ENCODE results near the gene ST3GAL2.
"Not testable (repeated sequence)": the region's sequence is repeated elsewhere in the genome, so short reads cannot be mapped to it uniquely, and the experiment has no call there.

ST3GAL2 gene

DNA sequence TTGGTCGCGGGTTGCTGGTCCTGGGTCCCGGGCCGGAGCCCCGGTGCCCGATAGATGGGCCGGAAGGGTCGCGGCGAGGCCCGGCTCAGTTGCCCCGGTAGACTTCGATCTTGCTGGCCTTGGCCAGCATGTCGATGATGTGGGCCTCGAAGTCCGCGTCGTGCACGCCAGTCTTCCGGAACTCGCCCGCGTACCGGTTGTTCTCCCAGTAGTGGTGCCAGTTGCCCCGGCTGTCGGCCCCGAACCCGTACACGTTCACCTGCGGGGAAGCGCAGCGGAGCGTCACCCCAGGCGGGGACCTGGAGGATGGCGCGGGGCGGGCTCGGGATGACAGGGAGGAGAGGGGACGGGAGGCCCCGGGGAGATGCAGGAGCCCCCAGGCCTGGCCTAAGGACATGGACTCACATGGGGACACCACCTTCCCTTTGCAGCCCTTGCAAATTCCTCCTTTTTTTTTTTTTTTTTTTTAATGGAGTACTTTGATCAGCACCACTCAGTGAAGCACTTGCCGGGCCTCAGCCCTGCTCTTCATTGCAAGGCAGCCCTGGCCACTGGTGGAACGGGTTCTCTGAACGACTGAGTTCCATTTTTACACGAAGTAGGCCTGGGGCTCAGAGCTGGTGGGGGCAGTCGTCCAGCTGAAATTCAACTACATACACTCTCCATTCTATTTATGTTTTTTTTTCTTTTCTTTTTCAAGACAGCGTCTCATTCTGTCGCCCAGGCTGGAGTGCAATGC, 57.1 kb downstream of the ST3GAL2 start:
- DNase-seq: no peak

DNA sequence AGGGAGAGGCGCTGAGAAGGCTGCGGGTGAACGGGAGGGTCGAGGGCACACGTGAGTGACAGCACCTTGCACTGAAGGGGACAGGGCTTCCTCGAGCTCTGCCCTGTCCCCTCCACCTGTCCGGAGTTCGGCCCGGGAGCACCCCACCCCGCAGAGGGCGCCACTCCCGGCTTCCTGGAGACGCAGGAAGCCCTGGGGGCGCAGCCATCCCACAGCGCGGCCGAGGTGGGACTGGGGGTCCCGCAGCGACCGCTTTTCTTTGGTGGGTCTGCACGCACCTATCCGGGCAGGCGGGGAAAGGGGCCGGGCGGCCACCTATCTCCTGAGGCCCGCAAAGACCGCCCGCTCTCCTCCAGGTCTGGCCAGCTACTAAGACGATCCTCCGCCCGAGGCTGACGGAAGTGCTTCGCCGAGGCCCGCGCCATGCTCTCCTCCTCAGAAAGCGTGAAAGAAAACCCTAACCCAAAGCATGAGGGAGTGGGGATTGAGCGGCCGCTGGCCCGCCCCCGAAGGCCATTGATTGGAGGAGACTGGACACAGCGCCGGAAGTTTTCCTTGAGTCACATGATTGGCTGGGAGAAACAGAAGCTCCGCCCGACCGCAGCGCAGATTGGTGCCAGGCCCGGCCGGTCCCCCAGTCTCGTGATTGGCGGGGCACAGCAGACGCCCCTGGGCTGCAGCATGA, 57.8 kb downstream of the ST3GAL2 start:
- DNase-seq: peak; percentile 94

DNA sequence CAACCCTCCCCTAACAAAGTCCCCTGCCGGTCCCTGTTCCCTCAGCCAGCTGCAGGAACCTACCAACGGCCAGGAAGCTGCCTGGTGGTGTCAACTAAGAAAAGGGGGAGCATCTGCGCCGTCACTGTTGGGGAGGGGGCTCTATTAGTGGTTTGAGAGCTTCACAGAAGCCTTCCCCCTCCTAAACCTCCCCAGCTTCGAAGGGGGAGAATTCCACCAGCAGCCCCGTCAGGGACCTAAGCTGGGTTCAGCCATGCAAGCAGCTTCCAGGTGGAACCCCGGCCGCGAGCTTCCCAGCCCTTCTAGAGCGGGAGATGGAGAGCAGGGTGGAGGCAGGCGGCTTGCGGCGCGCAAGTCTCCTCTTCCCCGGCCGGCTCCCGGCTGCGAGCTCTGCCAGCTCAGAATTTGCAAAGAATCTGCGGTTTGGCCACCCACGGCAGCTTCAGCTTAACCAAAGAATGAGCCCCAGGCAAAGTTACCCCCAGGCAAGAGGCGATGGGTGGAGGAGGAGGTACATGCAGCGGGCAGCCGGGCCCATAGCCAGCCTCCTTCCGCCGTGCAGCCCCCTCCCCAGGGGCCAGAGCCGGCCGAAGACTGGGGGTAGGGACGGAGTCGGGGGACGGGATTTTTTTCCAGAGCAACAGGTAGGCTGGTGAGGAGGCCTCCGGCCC, 58.5 kb downstream of the ST3GAL2 start:
- peak; percentile 58 for DNase-seq

DNA sequence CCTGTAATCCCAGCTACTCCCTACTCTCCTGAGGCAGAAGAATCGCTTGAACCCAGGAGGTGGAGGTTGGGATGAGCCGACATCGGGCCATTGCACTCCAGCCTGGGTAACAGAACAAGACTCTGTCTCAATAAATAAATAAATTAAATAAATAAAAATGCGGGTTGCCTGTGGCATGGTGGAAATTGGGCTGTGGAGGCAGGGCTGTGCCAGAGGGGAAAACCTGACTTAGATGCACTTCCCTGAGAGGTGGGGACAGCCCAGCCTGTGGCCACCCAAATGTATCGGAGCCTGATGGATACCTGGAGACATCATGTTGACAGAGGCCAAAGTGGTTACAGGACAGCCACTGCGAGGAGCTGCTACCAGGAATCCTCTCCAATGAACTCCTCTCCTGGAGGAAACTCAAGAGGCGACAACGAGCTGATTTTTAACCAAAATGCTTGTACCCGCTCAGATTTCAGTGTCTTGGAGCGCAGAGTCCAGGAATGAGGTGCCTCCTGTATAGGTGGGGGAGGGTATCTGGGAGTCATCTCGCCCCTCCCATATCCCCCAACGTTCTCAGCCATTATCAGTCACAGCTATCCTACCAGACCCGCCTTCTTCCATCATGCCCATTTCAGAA, 59.9 kb downstream of the ST3GAL2 start:
- DNase-seq: no peak

DNA sequence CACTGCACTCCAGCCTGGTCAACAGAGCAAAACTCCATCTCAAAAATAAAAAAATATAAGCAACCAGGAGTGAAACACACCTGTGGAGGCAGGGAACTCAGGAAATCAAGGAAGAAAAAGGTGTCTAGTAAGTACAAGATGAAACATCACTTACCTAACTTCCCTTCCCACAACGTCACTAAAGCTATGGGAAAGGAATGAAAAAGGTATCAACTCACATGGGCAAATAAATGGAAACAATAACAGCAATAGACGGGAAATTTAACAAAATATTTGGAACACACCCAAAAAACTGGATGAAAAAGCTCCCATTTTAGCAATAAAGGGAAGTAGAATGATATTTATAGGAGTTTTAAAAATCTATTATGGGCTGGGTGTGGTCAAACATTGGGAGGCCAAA, 61.1 kb downstream of the ST3GAL2 start:
- no peak for DNase-seq

DNA sequence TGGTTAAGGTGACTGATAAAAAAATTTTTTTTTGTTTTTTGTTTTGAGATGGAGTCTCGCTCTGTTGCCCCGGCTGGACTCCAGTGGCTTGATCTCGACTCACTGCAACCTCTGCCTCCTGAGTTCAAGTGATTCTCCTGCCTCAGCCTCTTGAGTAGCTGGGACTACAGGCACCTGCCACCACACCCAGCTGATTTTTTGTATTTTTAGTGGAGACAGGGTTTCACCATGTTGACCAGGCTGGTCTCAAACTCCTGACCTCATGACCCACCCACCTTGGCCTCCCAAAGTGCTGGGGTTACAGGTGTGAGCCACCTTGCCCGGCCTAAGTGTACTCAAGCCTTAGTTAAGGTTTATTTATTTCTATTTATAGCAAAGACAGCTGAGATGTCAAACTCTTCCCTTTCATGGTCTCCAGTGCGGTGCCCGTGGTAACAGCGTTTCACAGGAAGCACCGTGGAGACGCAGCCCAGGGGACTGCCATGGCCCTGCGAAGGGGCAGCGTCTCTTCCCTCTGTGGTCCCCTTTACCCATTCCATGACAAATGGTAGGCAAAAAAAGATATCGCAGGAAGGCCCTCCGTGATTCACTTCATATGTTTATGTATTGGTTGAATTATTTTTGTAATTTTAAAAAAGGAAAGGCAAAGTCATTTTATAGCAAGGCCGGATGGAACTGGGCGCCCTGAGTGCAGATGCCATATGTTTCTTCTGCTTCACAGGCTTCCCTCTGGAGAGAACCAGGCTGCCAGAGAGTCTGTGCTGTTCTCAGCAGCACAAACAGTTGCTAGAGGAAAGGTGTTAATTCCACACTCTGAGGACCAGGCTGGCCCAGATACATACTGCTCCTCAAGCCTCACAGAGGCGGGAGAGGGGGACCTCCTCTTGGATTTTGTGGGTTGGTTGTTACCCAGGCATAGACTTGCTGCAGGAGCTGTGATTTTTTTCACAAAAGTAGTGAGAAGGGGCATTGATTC, 63.0 kb downstream of the ST3GAL2 start:
- no peak for DNase-seq

DNA sequence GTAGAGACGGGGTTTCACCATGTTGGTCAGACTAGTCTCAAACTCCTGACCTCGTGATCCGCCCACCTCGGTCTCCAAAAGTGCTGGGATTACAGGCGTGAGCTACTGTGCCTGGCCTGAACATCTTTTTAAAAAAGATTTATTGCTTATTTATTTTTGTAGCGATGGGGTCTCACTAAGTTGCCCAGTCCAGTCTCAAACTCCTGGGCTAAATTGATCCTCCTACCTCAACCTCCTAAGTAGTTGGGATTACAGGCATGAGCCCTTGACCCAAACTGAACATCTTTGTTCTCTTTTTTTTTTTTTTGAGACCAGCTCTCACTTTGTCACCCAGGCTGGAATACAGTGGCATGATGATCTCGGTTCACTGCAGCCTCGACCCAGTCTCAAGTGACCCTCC, 64.7 kb downstream of the ST3GAL2 start:
- no peak for DNase-seq

DNA sequence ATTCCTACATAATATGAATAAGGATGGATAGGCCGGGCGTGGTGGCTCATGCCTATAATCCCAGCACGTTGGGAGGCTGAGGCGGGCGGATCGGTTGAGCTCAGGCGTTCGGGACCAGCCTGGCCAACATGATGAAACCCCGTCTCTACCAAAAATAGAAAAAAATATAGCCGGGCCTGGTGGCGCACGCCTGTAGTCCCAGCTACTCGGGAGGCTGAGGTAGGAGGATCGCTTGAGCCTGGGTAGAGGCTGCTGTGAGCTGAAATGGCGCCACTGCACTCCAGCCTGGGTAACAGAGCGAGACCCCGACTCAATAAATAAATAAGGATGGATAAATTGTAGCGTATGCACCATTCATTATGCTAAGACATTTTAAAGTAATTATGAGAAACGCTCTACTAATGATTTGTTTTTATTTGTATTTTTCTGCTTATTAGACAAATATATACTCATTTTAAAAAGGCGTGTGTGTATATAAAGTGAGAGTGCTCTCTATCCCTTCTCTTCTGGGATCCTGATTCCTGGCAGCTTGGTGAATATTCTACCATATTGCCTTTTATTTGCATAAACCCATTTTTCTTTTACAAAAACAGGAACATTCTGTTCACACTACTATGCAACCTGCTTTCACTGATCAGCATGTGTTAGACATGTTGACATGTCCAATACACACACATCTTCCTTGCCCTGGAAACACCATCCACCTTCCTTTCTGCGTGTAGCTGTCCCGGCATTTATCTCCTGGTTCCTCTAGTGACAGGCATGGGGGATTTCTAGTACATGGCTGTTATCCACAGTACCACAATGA, 65.8 kb downstream of the ST3GAL2 start:
- DNase-seq: no peak

DNA sequence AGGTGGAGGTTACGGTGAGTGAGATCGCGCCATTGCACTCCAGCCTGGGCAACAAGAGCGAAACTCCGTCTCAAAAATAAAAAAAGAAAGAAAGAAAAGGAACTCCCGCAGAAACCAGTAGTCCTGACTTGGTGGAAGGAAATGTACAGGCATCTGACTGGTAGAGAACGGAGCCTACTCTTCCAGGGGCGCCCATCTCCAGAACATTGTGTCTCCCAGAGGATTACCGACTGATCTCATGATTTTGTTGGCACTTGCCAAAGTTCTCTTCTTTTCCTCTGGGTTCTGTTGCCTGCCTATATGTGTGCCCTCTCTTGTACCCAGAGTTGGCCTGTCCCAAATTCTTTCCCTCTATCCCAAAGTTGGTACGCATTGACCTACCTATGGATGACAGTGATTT, 68.0 kb downstream of the ST3GAL2 start:
- DNase-seq: no peak

DNA sequence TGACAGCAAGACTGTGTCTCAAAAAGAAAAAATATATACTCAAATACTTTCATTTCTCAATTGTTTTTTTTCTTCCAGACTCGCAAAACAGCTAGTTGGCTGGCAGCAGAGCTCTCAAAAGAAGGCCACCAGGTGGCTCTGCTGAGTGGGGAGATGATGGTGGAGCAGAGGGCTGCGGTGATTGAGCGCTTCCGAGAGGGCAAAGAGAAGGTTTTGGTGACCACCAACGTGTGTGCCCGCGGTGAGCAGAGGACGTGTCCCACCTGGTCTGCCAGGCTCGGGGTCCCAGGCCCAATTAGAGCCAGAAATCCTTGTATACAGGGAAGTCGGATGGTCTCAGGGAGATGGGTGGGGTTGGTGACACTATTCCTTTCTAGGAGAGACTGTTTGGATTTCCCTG, 68.8 kb downstream of the ST3GAL2 start:
- DNase-seq: peak; percentile 12

DNA sequence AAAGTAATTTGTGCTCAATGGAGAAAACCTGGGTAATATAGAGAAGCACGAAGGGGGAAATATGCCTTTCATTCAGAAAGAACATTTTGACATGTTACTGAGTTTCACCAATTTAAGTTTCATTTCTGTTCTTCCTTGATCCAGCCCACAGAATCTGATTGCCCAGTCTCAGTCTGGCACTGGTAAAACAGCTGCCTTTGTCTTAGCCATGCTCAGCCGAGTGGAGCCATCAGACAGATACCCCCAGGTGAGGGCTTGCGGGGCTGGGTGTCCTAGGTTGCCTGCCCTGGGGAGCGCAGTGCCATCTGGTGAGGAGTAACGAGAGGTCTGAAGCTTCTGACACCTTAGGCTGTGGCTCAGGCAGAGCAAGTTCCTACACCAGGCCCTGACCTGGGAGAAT, 74.5 kb downstream of the ST3GAL2 start:
- no peak for DNase-seq

DNA sequence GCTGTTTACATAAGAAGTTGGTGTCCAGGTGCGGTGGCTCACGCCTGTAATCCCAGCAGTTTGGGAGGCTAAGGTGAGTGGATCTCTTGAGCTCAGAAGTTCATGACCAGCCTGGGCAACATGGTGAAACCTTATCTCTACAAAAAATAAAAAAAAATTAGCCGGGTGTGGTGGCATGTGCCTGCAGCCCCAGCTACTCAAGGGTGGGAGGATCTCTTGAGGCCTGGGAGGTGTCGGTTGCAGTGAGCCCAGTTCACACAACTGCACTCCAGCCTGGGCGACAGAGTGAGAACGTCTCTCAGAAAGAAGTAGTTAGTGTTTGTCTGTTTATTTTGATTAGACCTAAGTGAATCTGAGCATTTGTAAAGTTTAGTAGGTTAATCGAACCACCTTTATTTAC, 79.3 kb downstream of the ST3GAL2 start:
- DNase-seq: no peak

DNA sequence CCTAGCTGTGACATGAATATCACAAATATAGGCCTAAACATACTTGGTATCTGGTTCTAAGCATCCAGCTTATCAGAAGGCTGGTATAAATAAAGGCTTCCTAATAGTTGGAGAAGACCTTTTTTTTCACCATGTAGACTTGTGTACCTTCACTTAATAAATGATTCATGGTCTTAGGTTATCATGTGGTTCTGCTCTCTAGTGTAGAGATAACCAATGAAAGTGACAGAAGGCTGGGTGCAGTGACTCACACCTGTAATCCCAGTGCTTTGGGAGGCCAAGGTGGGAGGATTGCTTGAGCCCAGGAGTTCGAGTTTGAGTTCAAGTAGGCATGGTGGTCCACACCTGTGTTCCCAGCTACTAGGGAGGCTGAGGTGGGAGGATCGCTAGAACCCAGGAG, 89.1 kb downstream of the ST3GAL2 start:
- DNase-seq: no peak

DNA sequence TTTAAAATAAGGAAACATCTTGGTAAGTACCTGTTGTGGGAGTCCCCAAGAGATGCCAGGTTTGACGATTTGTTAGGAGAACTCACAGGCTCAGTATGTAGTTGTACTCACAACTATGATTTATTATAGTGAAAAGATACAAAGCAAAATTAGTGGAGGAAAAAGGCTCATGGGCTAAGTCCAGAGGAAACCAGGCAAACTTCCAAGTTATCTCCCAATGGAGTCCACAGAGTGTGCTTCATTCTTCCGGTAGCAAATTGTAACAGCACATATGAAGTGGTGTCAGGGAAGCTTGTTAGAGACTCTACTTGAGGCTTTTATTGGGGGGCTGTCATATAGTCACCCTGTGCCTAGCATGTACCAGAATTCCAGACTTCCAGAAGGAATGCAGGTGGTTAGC, 89.9 kb downstream of the ST3GAL2 start:
- no peak for DNase-seq

DNA sequence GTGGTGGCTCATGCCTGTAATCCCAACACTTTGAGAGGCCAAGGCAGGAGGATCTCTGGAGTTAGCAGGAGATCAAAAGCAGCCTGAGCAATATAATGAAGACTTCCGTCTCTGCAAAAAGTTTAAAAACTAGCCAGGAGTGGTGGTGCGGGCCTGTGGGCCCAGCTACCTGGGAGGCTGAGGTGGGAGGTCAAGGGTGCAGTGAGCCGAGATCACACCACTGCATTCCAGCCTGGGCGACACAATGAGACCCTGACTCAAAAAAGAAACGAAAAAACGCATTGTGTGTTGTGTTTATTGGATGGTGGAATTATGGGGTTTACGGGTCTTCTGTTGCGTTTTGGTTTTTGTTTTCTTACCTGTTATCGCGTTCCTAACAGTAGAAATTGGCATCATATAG, 93.1 kb downstream of the ST3GAL2 start:
- DNase-seq: no peak

DNA sequence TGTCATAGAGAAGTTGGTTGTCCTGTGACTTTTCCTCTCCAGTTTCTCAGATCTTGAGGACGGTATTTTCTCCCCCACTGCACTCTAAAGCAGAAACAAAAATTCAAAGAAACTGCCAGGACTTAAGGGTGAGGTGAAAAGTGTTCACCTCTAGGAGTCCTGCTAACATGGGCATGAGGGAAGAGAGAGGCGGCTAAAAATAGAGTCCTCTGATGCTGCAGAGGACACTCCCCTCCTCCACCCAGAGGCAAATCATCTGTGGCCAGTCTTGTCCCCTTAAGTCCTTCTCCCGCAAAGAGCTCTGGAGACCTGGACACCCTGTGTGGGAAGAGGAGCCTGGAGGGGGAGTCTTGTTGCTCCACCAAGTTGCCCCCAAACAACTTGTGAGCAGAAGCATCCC, 96.9 kb downstream of the ST3GAL2 start:
- DNase-seq: no peak

DNA sequence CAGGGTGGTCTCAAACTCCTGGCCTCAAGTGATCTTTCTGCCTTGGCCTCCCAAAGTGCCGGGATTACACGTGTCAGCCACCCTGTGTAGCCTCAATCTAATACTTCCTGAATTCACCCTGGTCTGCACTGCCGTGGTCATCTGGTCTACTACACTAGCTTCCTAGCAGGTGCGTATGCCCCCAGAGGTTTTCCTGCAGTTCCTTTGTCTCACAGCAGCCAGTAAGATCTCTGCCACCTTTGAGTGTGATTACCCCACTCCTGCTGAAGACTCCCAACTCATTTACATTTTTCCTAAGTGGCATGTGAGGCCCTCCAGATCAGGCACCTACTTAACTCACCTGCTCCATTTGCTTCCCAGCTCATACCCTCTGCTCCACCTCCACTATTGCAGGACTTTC, 97.3 kb downstream of the ST3GAL2 start:
- DNase-seq: no peak

DNA sequence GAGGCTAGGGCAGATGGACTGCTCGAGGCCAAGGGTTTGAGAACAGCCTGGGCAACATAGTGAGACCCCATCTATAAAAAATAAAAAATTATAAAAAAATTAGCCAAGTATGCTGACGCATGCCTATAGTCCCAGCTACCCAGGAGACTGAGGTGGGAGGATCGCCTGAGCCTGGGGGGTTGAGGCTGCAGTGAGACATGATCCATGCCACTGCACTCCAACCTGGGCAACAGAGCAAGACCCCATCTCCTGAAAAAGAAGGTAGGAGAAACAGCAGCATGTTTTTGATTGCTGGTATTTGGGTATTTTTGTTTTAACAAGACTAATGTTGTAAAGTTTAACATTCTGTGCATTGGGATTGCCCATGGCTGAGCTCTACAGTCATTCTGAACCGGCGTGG, 101.1 kb downstream of the ST3GAL2 start:
- no peak for DNase-seq

DNA sequence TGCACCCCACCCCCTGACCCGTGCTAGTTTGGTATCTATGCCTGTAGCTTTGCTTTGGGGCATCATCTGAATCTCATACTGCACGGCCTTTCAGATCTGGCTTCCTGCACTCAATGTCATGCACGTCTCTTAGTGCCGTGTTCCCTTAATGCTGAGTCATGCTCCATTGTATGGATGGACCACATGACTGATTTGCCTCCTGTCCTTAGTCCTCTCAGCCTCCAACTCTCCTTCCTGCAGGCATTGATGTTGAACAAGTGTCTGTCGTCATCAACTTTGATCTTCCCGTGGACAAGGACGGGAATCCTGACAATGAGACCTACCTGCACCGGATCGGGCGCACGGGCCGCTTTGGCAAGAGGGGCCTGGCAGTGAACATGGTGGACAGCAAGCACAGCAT, 106.2 kb downstream of the ST3GAL2 start:
- not testable (repeated sequence) for DNase-seq

DNA sequence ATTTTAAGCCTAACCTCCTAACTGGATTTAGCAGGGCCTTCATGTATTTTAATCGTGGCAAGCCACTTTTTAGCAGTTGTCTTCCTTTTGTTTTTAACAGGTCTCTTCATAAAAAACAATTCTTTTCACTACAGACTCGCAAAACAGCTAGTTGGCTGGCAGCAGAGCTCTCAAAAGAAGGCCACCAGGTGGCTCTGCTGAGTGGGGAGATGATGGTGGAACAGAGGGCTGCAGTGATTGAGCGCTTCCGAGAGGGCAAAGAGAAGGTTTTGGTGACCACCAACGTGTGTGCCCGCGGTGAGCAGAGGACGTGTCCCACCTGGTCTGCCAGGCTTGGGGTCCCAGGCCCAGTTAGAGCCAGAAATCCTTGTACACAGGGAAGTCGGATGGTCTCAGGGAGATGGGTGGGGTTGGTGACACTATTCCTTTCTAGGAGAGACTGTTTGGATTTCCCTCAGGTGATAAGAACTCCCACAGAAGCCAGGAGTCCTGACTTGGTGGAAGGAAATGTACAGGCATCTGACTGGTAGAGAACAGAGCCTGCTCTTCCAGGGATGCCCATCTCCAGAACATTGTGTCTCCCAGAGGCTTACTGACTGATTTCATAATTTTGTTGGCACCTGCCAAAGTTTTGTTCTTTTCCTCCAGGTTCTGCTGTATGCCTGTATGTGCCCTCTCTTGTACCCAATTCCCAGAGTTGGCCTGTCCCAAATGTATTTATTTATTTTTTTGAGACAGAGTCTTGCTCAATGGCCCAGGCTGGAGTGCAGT, 107.1 kb downstream of the ST3GAL2 start:
- DNase-seq: no peak

DNA sequence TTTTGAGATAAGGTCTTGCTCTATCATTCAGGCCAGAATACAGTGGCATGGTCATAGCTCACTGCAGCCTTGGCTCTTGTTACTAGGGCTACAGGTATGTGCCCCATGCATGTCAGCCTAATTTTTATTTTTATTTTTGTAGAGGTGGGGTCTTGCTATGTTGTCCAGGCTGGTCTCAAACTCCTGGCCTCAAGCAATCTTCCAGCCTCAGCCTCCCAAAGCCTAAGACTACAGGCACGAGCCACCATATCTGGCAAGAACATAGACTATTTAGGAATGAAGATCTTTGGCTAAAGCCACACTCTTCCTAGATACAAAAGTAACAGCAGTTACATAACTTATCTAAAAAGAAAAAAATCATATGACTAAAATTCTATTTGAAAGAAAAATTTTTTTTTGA, 107.8 kb downstream of the ST3GAL2 start:
- no peak for DNase-seq
